T-cell (primary cell): Measurements from ENCODE around the gene APOF. TPM values are rescaled to one million over a fixed set of nuclear protein-coding genes. Genes with fewer than 3 reads are reported as not detected.
"Not testable (repeated sequence)": the region's sequence is repeated elsewhere in the genome, so short reads cannot be mapped to it uniquely, and the experiment has no call there.

Experiments used
- ATAC-seq, 4 experiments: fragments of 200-7000 bp in 3 of 4; fragments of 150-1000 bp in 1 of 4; cut with Tn5 transposase; replicated peaks in 1 of 4; 1 replicate in 3 of 4; 2 replicates in 1 of 4; pipeline ENCODE4 v1.10.0; 2021; ENCODE audit warnings: moderate library complexity in 3 of 4, mild to moderate bottlenecking in 2 of 4, moderate number of reproducible peaks in 1 of 4
- CTCF ChIA-PET, 2 donors: fragments of 300-600 bp; sonication (Branson Sonifier 250); formaldehyde crosslinking; loops; one replicate each; lab custom pipeline; 2022; ENCODE audit warnings: antibody characterized with exemption in 2 of 2; lab: Charles Lee
- POLR2A ChIA-PET, 2 donors: fragments of 300-600 bp; sonication (Branson Sonifier 250); formaldehyde crosslinking; loops; one replicate each; lab custom pipeline; 2022; ENCODE audit warnings: antibody characterized with exemption in 2 of 2; lab: Charles Lee
- DNase-seq, 35 experiments: peaks; one replicate each; pipeline versions ENCODE4 v3.0.0 to v3.0.0-alpha.2; 2013 to 2023
- H3K27ac ChIP-seq: one replicate; pipeline ENCODE4 v1.5.1; 2013; ENCODE audit warnings: low read length
- H3K27me3 ChIP-seq, 2 experiments: replicated peaks in 1 of 2; 1 replicate in 1 of 2; 2 replicates in 1 of 2; pipeline versions ENCODE4 v1.6.1 to v1.7.0; 2013; ENCODE audit warnings: low read length in 1 of 2, mixed read lengths in 1 of 2; ENCODE audit not compliant: control insufficient read depth in 2 of 2, insufficient read depth in 2 of 2; ENCODE audit errors: extremely low read depth in 1 of 2
- H3K36me3 ChIP-seq, 2 donors: 1 replicate in 1 of 2; 2 replicates in 1 of 2; pipeline versions ENCODE4 v1.6.1 to v1.7.0; 2013; ENCODE audit warnings: low read length in 1 of 2; ENCODE audit not compliant: control insufficient read depth in 2 of 2, insufficient read depth in 1 of 2; ENCODE audit errors: extremely low read depth in 1 of 2
- H3K4me1 ChIP-seq, 2 experiments: 1 replicate in 1 of 2; 2 replicates in 1 of 2; pipeline versions ENCODE4 v1.6.1 to v1.7.0; 2013; ENCODE audit warnings: low read length in 2 of 2, mixed read lengths in 1 of 2; ENCODE audit not compliant: insufficient read depth in 2 of 2, control insufficient read depth in 1 of 2; ENCODE audit errors: extremely low read depth in 1 of 2
- H3K4me3 ChIP-seq, 2 donors: 1 replicate in 1 of 2; 2 replicates in 1 of 2; pipeline versions ENCODE4 v1.5.1 to v1.7.0; 2013; ENCODE audit warnings: mild to moderate bottlenecking in 2 of 2, low read length in 1 of 2, moderate library complexity in 1 of 2; ENCODE audit not compliant: control insufficient read depth in 1 of 2; ENCODE audit errors: extremely low read depth in 1 of 2
- H3K9me3 ChIP-seq: 2 replicates; pipeline ENCODE4 v1.7.0; 2013
- H3K27ac Mint-ChIP-seq, 2 donors: one replicate each; pipeline ENCODE4 v1.8.0; 2020 to 2021; ENCODE audit warnings: mild to moderate bottlenecking in 2 of 2, mixed read lengths in 2 of 2
- H3K27me3 Mint-ChIP-seq, 2 donors: one replicate each; pipeline ENCODE4 v1.8.0; 2021 to 2022; ENCODE audit warnings: mixed read lengths in 2 of 2
- H3K36me3 Mint-ChIP-seq: one replicate; pipeline ENCODE4 v1.8.0; 2021; ENCODE audit warnings: mixed read lengths
- H3K4me1 Mint-ChIP-seq, 3 donors: one replicate each; pipeline ENCODE4 v1.8.0; 2020 to 2022; ENCODE audit warnings: mixed read lengths in 3 of 3, mild to moderate bottlenecking in 1 of 3
- H3K4me3 Mint-ChIP-seq, 3 donors: one replicate each; pipeline ENCODE4 v1.8.0; 2020 to 2022; ENCODE audit warnings: mild to moderate bottlenecking in 3 of 3, mixed read lengths in 3 of 3, moderate library complexity in 3 of 3
- H3K9me3 Mint-ChIP-seq, 3 donors: one replicate each; pipeline ENCODE4 v1.8.0; 2020 to 2022; ENCODE audit warnings: mixed read lengths in 3 of 3
- WGBS: methylation state at CpG from one replicate; pipeline ENCODE4 v1.1.5; 2013; ENCODE audit warnings: missing lambda C conversion rate; ENCODE audit not compliant: insufficient coverage; 5-methylcytosine and 5-hydroxymethylcytosine counted together
- total RNA-seq, 35 experiments: library from RNA in 6 of 35; stranded (reverse) in 6 of 35; fragments of 120-200 nt in 1 of 35; gene quantifications; one replicate each; pipeline versions ENCODE4 v1.2.1 to v1.2.4 and lab custom pipeline; 2013 to 2026

APOF gene
- total RNA-seq, 5 donors from 2014 or later (not counting 1 experiment from before 2014, with no cell fraction given) = not detected

GRCh38 chr12:56342290-56342689, 20.4 kb downstream of the APOF start:
- Mint-ChIP-seq H3K36me3 (peaks cover 41% of the 10 kb centered on the region), H3K27ac (peak overlapping the region; percentile 76 to 80), H3K4me1 (peaks cover 23 to 40% (median 39%) of the 10 kb centered on the region in 3 donors)
- H3K4me3 ChIP-seq, CTCF ChIA-PET, H3K27me3 ChIP-seq, DNase-seq, H3K9me3 Mint-ChIP-seq, H3K4me3 Mint-ChIP-seq, H3K27me3 Mint-ChIP-seq, H3K27ac ChIP-seq, H3K9me3 ChIP-seq, ATAC-seq: not testable (repeated sequence)
- POLR2A ChIA-PET = interaction anchor here in 1 of 2 donors (0.7 kb wide), 1 partner anchor 15 kb away, joined by 3 read pairs; no protein-coding TSS in a partner anchor
- H3K36me3 ChIP-seq = peaks cover 10 to 39% of the 10 kb centered on the region in 2 donors
- H3K4me1 ChIP-seq = peaks cover 19 to 30% of the 10 kb centered on the region in 2 experiments
- no CpG with 5 or more reads among the region's 2 CpGs for WGBS

GRCh38 chr12:56341616-56342015, 21.0 kb downstream of the APOF start:
- H3K4me1 Mint-ChIP-seq = peaks cover 30 to 45% (median 43%) of the 10 kb centered on the region in 3 donors
- peak overlapping the region; percentile 51 for H3K27ac ChIP-seq
- no peak overlapping the region for H3K4me3 Mint-ChIP-seq
- WGBS = no CpG with 5 or more reads among the region's 1 CpG
- no peaks in the 10 kb centered on the region for H3K27me3 Mint-ChIP-seq
- DNase-seq (no peak), ATAC-seq (no peak)
- no peaks in the 10 kb centered on the region for H3K9me3 Mint-ChIP-seq
- peaks cover 36% of the 10 kb centered on the region for H3K36me3 Mint-ChIP-seq
- ChIA-PET CTCF (no interaction called here), POLR2A (interaction anchor here in 1 of 2 donors (0.7 kb wide), 1 partner anchor 16 kb away, joined by 3 read pairs; no protein-coding TSS in a partner anchor)
- peaks cover 7 to 33% of the 10 kb centered on the region in 2 donors for H3K36me3 ChIP-seq
- H3K27me3 ChIP-seq = no peaks in the 10 kb centered on the region
- H3K9me3 ChIP-seq = no peaks in the 10 kb centered on the region
- H3K27ac Mint-ChIP-seq = peak overlapping the region; percentile 76 to 81
- peaks cover 19 to 30% of the 10 kb centered on the region in 2 experiments for H3K4me1 ChIP-seq
- no peak overlapping the region for H3K4me3 ChIP-seq

- no peaks in the 10 kb centered on the region for H3K27me3 ChIP-seq
- no peaks in the 10 kb centered on the region for H3K9me3 ChIP-seq
- ChIA-PET POLR2A (interaction anchor here (0.7 to 1.7 kb wide), 4 partner anchors 19 to 21 kb away, joined by 4 to 17 read pairs (median 4); partner anchors contain the start of gene STAT2 (in 2 of the 2)), CTCF (interaction anchor here in 1 of 2 donors (0.8 to 2.1 kb wide), 4 partner anchors 21 to 150 kb away, joined by 3 to 18 read pairs (median 4); partner anchors contain the start of genes CNPY2, SMARCC2 and STAT2)
- DNase-seq = no peak
- peak overlapping the region; percentile 57 to 79 for H3K4me3 ChIP-seq
- Mint-ChIP-seq H3K36me3 (peaks cover 25% of the 10 kb centered on the region), H3K4me1 (peaks cover 39 to 53% (median 53%) of the 10 kb centered on the region in 3 donors), H3K4me3 (peak overlapping the region; percentile 95 to 96 (median 95)), H3K27me3 (no peaks in the 10 kb centered on the region), H3K27ac (peak overlapping the region; percentile 100), H3K9me3 (no peaks in the 10 kb centered on the region)
- no peak for ATAC-seq
- peaks cover 7 to 23% of the 10 kb centered on the region in 2 donors for H3K36me3 ChIP-seq
- H3K27ac ChIP-seq = peak overlapping the region; percentile 87
- peaks cover 19 to 36% of the 10 kb centered on the region in 2 experiments for H3K4me1 ChIP-seq
- no CpG with 5 or more reads among the region's 1 CpG for WGBS
Observed at GRCh38 chr12:56339158-56339422, 23.6 kb downstream of the APOF start.

DNA sequence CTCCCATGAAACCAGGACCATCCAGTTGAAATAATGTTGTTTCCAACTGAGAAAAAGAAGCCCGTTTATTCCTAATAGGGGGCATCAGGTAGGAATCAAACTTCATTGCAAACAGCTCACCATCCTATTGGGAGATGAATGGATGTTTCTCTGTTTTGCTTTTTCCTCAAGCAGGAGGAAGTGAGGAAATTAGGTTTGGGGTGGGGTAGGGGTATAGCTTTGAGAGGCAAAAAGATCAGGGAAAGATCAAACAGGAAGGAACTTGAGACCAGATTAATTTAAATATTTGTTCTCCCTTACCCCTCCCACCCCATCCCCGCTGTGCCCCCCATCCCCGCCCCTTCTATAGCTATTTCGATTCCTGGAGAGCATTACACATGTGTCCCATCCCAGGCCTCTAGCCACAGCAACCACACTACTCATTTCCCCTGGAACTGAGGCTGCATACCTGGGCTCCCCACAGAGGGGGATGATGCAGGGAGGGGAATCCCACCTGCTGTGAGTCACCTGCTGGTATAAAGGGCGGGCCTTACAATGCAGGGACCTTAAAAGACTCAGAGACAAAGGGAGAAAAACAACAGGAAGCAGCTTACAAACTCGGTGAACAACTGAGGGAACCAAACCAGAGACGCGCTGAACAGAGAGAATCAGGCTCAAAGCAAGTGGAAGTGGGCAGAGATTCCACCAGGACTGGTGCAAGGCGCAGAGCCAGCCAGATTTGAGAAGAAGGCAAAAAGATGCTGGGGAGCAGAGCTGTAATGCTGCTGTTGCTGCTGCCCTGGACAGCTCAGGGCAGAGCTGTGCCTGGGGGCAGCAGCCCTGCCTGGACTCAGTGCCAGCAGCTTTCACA, 24.1 kb downstream of the APOF start, which contains the start of gene IL23A:
Gene IL23A, plus strand, starts transcription at position 577 of the 850 bp plus-strand sequence. Its CDS starts 161 bp downstream, at position 738.
- H3K4me1 Mint-ChIP-seq = peaks cover 41 to 58% (median 56%) of the 10 kb centered on the region in 3 donors
- DNase-seq (peak; percentile 52 to 93 (median 80)), ATAC-seq (peak; percentile 82 to 84 (median 82))
- no peaks in the 10 kb centered on the region for H3K9me3 Mint-ChIP-seq
- 8% methylated on average over 5 of the region's 9 CpGs for WGBS
- H3K27me3 Mint-ChIP-seq = no peaks in the 10 kb centered on the region
- H3K36me3 Mint-ChIP-seq = peaks cover 19% of the 10 kb centered on the region
- H3K4me3 Mint-ChIP-seq = peak within 1 kb of the TSS; percentile 95 to 96 (median 95)
- CTCF ChIA-PET = interaction anchor here (0.5 to 2.1 kb wide), 8 partner anchors 10 to 298 kb away, joined by 3 to 18 read pairs (median 4); partner anchors contain the start of genes CNPY2 (in 1 of the 2), SMARCC2 (in 1 of the 2) and STAT2 (in 1 of the 2)
- peak within 1 kb of the TSS; percentile 100 for H3K27ac Mint-ChIP-seq
- Histone ChIP-seq H3K27ac (peak within 1 kb of the TSS; percentile 87), H3K9me3 (no peaks in the 10 kb centered on the region), H3K27me3 (no peaks in the 10 kb centered on the region), H3K4me3 (peak within 1 kb of the TSS; percentile 57 to 79), H3K36me3 (peaks cover 7 to 18% of the 10 kb centered on the region in 2 donors), H3K4me1 (peaks cover 19 to 39% of the 10 kb centered on the region in 2 experiments)
- POLR2A ChIA-PET = interaction anchor here (0.6 to 1.7 kb wide), 11 partner anchors 13 to 1083 kb away, joined by 3 to 17 read pairs (median 4); partner anchors contain the start of genes STAT2 (in 2 of the 2) and RAB5B (in 1 of the 2)

- H3K27ac ChIP-seq = peak overlapping the region; percentile 87
- no peak for ATAC-seq
- no peaks in the 10 kb centered on the region for H3K27me3 Mint-ChIP-seq
- H3K4me1 ChIP-seq = peaks cover 20 to 46% of the 10 kb centered on the region in 2 experiments
- WGBS = 80% methylated on average over 3 of the region's 8 CpGs
- ChIA-PET CTCF (interaction anchor here in 1 of 2 donors (0.5 to 2.1 kb wide), 5 partner anchors 10 to 299 kb away, joined by 3 to 18 read pairs (median 5); partner anchors contain the start of gene STAT2), POLR2A (interaction anchor here (0.6 to 1.7 kb wide), 7 partner anchors 14 to 1083 kb away, joined by 3 to 17 read pairs (median 4); partner anchors contain the start of gene STAT2 (in 2 of the 2))
- no peak for DNase-seq
- H3K4me3 ChIP-seq = no peak overlapping the region
- no peaks in the 10 kb centered on the region for H3K27me3 ChIP-seq
- no peaks in the 10 kb centered on the region for H3K9me3 Mint-ChIP-seq
- peak overlapping the region in 2 of 3 donors; percentile 95 to 96 for H3K4me3 Mint-ChIP-seq
- H3K36me3 Mint-ChIP-seq = peaks cover 13% of the 10 kb centered on the region
- H3K4me1 Mint-ChIP-seq = peaks cover 48 to 65% (median 63%) of the 10 kb centered on the region in 3 donors
- no peaks in the 10 kb centered on the region for H3K9me3 ChIP-seq
- H3K36me3 ChIP-seq = peaks cover 0 to 10% of the 10 kb centered on the region in 2 donors
- peak overlapping the region; percentile 90 to 100 for H3K27ac Mint-ChIP-seq
Observed at GRCh38 chr12:56337753-56338251, 24.9 kb downstream of the APOF start.
